ENCODE data around the gene MEST.
A peak's percentile ranks its signal among the peaks of the same experiment; 100 is the strongest.
"Not testable (repeated sequence)": the region's sequence is repeated elsewhere in the genome, so short reads cannot be mapped to it uniquely, and the experiment has no call there.

The MEST gene

DNA sequence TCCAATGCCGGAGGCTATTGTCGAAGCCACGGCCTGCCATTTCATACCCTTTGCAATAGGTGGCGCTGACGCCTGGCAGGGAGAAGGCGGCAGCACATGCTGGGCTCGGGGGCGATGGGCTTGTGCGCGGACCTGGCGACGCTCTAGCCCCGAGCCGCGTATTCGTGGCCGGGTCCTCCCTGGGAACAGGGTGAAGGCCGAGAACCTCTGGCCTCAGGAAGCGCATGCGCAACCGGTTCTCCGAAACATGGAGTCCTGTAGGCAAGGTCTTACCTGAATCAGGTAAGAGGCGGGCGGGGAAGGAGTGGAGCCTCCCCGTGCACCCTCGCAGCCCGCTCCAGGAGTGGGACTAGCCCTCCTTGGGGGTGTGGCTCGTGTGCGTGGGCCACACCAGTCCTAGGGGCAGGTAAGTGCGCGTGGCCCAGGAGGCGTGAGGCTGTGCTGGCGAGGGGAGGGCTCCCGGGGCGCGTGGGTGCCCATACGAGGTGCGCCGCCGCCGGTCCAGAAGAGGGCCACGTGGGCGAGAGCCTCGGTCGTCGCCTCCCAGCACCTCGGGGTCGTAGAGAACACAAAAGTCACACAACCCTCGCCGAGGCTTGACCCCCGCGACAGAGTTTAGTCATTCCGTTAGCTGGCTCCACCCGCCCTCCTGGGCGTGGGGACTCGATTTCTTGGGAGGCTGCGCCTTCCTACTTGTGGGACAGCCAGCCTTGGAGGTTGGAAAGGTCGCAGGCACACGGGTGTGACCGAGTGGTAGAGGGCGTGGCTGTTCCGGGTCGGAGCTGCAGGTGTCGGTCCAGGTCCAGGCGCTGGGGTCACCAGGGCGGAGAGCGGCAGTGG, 5.6 kb upstream of the MEST start:
- peak; percentile 65 for DNase-seq

DNA sequence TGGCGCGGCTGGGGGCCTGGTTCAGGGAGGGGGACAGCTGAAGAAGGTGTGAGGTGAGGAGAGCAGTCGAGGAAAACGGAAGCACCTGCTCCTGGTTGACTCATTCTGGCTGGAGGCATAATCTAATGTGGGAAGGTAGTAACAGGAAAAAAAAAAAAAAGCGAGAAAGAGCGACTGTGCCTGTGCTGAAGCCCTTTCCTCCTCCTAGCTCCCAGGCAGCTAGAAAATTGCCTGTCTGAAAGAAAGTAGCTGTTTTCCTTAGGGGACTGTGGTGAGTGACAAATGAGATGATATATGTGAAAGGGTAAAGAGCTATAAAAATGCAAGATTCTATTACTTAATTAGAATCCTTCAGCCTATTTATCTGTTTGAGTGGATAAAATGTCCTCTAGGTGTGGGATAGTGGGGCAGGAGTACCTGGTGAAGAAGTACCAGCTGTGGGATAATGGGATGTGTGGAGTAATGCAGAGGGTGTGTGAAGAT, 4.9 kb upstream of the MEST start:
- no peak for DNase-seq

DNA sequence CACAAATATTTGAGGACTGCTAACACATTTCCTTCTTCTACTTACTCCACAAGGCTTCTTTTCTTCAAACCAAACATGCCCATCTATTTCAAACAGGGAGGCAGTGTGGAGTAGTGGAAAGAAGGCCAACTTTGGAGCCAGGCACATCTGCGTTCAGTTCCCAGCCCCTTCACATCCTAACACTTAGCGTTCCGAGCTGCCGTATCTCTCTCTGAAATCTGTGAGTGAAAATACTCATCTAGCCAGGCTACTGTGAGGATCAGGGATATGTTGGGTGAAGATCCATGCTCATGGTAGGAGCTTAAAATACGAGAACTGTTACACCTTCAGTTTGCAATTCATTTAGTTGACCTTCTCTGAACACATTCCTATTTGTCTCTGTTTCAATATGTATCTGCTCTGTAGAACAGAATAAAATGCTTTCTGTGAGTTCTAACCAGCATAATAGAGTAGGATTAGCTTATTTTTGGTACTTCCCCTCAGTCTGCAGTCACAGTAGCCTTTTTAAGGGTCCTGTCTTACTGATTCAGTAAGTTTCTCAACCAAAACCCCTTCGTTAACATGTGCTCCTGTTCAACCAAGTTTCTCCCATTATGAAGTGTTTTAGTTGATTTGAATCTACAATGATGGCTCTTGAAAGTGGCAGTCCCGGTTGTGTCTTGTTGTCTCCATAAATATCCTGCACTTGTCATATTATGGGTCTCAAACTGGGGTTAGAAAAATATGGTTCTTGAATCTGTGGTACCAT, 3.3 kb upstream of the MEST start:
- no peak for DNase-seq

DNA sequence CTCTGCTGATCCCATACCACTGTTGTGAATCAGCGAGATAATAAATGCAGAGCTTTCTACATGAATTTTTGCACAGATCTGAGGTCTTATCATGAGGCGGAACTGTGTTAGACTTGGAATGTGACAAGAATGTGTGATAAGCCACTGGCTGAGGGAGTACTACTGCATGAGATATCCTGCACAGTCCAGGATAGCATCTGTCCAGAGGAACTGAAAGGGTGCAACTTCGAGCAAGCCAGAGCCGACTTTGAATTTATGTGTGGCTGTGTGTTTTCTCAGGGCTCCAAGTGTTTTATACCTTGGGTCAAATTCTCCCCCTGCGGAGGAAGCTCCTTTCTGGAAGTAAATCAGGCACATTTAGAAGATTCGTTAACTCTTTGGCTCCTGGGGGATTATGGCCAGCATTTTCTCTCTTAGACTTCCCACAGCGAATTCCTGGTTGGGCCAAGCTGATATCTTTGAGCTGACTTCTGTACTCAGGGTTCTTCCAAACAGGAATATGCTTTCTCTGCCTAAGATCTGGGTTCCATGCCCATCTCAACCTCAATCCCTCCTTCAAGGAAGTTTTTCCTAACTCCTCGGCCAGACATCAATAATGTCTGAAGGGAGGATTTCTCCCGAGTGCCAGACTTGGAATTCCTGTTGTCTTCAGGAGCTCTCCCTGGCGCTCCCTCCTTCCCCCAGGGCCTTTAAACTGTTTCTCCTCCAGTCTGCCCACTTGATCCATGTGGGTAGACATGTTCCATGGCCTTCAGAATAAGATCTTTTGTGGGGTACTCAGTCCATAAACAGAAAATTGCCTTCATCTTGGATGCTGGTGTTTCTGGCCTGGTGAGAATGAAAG, 2.5 kb upstream of the MEST start:
- DNase-seq = no peak

DNA sequence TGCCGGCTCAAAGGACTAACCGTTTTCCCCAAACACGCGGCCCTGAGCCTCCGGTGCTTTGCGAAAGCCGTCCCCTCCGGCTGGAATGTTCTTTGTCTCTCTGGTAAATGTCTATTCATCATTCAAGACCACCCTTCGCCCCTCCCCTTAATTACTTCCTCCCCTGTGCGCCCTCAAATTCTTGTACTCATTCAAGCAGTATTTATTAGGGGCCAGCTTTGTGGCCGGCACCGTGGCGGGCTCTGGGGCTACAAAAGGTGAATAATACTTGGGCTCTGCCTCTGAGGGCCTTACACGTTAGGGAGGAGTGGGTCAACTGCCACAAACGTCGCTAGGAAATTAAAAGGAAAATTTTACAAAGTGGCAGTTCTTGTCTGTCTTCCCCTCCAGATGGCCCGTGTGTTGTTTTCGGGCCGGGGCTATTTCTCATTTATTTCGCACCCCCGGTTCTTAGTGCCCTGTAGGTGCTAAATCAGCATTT, 1.5 kb upstream of the MEST start:
- DNase-seq = no peak

DNA sequence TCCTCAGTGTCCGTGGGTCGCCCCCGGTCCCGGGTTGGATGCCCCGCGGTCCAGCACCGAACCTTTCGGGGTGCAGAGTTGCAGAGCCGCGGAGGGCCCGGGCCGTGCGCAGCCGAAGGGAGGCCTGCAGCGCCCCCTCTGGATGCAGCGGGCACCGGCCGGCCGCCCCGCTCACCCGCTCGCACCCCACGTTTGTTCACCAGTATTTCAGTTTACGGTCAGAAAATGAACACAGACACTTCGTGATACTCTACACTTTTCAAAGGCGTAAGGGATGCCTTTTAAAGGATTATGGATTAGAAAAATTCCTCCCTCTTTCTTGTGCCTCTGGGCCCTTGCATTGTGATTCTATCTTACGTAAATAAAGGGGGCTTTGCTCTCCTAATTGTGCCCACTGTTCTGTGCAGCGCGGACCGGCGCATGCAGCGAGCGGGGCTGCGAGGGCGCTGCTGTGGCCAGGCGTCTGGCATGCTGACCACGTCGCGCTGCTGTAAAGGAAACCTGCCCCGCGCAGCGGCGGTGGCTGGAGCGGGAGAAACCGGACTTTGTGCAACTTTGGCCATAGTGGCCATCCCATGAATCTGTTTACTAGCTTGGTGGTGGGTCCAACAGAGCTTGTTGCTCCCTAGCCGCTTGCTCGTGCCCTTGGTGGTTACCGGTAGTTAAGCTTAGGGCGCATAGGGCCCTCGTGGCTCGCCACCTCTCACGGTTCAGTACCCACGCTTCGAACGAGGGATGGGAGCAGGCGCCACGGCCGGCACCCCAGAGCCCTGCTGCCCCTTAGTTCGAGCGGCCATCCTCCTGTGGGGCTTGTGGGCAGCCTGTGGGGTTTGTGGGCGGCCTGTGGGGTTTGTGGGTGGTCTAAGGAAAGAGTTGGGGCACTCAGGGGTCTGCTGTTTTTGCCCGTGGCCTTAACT, 739 bp upstream of the MEST start:
- peak; percentile 8 for DNase-seq

DNA sequence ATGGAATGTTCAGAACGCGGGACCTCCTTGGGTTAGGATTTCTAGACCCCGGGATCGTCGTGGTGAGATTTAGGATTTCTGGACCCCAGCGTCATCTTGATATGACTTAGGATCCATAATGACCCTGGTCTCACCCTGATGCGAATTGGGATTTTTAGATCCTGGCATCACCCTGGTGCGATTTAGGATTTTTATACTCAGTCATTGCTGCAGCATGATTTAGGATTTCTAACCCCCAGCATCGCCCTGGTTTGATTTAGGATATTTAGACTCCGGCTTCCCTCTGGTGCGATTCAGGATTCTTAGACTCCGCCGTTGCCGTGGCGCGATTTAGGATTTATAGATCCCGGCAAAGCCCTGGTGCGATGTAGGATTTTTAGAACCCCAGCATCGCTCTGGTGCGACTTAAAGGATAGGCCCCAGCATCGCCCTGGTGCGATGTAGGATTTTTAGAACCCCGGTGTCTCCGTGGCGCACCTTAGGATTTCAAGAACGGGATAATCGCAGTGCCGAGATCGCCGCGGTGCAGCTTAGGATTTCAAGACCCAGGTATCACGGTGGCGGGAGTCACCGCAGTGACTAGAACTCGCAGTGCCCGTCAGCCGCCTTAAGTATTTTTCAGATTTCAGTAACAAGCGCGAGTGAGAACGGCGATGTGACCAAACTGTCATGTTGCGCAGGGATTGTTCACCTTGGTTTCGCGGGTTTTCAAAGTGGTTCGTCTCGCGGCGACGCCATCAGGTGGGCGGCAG, 814 bp downstream of the MEST start:
- no peak for DNase-seq

DNA sequence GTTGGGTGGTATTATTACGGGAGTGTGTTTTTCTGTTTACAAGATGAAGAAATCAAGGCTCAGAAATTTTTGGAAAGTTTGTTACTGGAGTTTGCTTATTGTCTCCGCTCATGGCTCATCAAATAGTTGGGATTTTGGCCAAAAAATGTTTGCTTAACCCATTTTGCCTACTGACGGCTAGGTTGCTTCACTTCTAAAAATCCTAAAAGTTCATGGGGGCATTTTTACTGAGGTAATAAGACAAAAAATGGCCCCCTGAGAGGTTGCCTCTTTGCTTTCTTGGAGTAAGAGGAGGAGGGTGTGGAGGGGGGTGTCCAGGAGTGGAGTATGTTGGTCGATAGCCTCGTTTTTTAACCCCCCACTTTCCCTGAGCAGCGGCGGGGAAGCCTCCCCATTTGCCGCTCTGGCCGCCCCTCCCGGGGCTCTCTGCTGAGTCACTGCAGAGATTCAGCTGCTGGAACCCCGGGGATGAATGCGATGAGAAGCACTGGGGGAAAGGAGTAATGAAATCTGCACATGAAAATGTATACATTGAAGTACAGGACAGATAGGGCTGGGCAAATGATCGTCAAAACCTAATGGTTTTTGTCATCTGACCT, 1.5 kb downstream of the MEST start:
- no peak for DNase-seq

DNA sequence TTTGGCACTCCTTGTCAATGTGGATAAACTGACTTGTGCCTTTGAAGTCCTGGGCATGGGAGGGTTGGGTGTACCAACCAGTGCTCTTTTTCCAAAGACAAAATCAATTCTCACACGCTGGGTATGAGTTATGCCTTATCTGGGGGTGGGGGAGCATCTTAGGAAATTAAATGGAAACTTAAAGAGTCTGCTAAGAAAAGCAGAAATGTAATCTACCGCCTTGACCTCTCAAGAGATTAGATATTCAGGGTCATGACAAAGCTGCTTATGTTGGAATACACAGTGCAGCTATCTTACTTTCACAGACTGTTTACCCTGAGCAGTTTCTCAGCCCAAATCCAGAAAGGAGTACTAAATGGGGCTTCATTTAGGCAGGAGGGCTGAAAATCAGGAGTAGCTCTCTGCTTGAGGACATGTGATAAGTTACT, 2.6 kb downstream of the MEST start:
- DNase-seq = no peak

DNA sequence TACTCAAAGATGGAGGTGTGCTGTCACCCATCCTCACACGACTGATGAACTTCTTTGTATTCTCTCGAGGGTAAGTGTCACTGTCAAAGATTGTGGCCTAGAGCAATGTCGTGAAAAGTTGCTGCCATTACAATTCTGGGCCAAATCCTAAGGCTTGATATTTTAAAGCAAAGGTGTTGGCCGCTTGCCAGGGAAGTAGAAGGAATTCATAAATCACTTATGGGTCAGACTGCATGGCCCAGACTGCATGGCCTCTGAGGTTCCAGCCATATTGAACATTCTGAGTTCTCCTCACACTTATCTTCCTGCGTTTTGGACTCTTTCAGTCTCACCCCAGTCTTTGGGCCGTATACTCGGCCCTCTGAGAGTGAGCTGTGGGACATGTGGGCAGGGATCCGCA, 8.6 kb downstream of the MEST start:
- no peak for DNase-seq

DNA sequence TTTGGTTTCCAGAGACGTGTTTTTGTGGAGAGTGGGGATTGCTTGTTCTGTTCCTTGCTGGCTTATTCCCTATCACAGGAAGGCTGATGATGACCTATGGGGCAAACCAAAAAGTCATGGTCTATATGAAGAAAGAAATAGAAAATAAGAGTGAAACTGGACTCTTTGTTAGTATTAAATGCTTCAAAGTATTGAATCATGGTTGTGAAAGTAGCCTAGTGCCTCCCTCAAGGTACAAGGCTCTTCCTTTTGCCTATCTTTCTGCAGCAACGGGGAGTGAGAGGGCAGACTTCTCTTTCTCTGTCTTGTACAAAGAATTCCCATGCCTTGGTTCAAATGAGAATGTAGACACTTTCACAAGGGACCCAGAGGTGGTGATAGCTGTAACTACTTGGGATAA, 9.0 kb downstream of the MEST start:
- no peak for DNase-seq

DNA sequence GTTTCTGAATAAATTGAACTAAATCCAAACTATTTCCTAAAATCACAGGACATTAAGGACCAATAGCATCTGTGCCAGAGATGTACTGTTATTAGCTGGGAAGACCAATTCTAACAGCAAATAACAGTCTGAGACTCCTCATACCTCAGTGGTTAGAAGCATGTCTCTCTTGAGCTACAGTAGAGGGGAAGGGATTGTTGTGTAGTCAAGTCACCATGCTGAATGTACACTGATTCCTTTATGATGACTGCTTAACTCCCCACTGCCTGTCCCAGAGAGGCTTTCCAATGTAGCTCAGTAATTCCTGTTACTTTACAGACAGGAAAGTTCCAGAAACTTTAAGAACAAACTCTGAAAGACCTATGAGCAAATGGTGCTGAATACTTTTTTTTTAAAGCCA, 13.9 kb downstream of the MEST start:
- no peak for DNase-seq

DNA sequence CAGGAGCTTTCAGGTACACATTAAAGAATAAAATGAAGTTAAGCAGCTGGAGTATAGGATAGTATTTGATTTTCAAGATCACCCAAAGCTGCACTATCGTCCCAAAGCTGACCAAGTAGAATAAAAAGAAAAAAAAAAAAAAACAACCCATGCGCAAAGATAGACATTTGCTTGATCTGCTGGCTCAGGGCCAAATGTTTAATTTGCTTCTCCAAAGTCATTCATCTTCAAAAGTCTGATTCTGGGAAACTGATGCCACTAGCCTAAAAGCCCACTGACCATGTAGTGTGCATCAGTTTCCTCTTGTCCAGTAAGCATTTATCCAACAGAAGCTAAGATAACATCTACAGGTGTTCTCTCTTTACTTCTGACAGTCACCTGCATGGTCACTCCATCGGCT, 14.5 kb downstream of the MEST start:
- DNase-seq = no peak

DNA sequence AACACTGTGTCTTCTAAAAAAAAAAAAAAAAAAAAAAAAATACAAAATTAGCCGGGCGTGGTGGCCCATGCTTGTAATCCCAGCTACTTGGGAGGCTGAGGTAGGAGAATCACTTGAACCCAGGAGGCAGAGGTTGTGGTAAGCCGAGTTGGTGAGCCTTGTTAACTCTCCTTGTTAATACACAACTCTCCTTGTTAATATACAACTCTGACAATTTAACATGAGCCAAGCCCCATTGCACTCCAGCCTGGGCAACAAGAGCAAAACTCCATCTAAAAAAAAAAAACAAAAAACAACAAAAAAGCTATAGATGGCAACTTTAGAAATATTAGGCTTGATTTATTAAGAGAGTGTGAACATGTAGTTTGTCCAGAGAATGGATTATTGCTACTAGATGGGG, 20.2 kb downstream of the MEST start:
- DNase-seq = not testable (repeated sequence)

DNA sequence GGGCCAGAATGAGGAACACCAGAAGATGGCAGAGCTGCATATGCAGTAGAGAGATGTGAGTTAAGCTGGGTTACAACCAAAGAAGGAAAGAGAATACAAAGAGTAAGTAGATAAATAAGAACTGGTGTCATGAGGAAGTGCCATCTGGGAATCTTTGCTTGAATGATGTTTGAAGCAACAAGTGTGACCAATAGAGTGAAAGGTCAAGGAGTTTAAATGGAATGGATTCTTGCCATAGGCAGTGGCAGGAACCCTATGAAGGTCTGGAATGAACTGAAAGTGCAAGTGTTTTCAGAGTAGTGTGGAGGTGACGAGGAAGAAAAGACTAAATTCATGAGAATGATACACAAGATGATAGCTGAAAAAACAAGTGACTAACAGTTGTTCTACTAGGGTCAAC, 21.6 kb downstream of the MEST start:
- no peak for DNase-seq

DNA sequence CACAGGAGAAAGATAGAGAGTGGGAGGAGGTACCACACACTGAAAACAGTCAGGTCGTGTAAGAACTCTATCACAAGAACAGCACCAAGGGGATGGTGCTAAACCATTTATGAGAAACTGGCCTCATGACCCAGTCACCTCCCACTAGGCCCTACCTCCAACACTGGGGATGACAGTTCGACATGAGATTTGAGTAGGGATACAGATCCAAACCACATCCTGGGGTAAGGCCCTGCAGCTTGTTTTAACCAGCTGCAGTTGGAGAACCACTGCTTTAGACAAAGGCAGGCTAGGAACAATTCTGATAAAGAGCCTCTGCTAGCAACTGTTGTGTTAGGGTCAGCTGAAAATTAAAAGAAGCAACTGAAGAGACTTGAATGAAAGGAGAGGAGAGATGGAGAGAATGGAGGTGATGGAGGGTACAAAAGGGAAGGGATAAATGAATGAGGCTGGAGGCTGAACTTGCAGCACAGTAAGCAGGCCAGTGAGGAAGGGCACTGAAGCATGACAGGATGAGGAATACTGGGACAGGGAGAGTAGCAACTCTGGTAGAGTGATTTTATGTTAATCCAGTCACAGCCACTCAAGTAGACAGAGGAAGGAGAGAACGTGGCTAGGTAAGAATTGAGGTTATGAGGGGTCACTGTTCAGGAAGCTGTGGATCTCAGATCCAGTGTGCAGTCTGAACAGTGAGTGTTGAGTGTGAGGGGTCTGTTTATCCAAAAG, 23.6 kb downstream of the MEST start:
- no peak for DNase-seq

DNA sequence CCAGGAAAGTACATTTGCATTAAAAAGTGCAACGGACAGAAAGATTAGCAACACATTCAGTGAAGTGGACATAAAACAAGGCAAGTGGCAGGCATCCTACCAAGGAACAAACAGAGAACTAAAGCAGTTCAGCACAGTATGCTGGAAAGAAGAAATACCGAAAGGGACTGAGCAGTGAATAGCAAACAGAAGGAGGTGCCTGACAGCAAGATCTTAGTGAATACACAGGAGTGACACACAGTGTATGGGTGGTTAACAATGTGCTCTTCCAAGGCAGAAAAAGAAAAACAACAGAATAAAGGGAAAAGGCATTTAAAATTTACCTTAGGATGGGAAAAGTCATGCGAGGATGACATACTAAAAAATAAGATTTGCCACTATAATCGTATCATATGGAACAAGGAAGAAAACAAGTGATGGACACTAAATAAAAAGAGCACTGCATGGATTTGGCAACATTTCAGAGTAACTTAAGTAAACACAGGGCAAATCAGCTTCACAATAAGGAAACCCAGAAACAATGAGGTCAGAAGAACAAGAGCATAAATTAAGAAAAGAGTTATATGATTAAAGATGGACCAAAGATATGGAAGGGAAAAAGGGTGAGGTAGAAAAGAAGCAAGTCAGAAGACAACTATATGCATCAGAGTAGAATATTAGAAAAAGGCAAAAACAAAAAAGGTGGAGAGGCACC, 29.5 kb downstream of the MEST start:
- DNase-seq = no peak

DNA sequence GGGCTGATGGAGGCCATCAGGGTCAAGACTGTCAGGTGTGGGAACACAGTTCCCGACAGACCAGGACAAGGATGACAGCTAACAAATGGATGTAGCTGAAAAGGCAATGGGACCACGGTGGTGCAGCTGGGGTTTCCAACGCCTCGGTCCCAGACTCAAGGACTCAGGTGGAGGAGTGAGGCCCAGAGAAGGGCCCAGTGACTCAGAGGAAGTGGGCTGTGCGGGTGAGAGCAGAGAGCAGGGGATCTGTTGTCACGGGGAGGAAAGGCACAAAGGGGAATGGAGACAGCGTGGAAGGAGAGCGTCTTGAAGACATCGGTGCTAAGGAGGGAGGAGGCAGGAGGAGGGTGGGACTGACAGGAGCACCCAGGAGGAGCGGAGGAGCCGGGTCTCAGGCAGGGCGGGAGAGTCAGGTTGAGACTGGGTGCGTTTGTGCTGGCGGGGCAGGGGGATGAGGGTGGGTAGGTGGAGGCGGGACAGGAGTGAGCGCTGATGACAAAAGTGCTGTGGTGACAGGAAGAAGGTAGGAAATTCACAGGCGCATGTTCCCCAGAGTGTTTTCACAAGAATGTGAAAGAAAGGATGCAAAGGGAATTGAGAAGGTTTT, 31.7 kb downstream of the MEST start:
- DNase-seq = not testable (repeated sequence)

DNA sequence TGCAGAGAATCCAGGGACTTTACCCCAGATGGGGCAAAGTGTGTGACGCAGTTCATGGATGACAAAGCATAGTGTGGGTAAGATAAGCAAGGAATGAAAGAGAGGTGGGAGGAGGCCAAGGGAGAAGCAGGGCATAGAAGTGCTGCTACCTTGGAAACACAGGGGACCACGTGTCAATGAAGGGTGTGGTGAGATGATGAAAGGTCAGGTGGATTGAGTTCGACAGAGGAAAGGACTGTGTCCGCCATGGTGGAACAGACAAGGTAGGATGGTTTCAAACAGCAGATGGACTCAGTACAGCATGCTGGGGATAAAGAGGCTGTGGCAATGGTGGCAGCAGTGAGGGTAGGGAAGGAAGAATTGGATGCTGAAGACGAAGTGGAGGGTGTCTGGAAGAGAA, 32.7 kb downstream of the MEST start:
- DNase-seq = no peak

Measured in CD4-positive, alpha-beta T cell treated with Interleukin-17A for 1 hour (primary cell).